ENCODE measurements around the gene SFTPB. TPM values are rescaled to one million over a fixed set of nuclear protein-coding genes. Genes with fewer than 3 reads are reported as not detected.
"Not testable (repeated sequence)": the region's sequence is repeated elsewhere in the genome, so short reads cannot be mapped to it uniquely, and the experiment has no call there.

SFTPB gene
- total RNA-seq, 2 donors from 2014 or later: not detected

DNA sequence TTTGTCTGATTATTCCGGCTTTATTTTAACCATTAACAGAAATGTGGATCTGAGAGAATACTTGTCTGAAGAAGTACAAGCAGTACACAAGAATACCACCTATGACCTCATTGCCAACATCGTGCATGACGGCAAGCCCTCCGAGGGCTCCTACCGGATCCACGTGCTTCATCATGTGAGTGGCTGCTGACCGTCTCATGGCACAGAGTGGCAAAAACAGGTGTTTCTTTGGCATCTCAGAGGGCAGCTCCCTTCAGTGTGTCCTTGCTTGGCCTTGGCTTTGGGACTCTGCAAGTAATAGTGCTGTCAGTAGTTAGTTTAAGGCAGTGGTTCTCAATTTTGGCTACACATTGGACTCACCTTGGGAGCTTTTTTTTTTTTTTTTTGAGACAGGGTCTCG lies 23.1 kb downstream of the SFTPB start:
- ATAC-seq (no peak), DNase-seq (no peak)
- intact Hi-C loops (cut with DNase I, micrococcal nuclease): no loop called here

DNA sequence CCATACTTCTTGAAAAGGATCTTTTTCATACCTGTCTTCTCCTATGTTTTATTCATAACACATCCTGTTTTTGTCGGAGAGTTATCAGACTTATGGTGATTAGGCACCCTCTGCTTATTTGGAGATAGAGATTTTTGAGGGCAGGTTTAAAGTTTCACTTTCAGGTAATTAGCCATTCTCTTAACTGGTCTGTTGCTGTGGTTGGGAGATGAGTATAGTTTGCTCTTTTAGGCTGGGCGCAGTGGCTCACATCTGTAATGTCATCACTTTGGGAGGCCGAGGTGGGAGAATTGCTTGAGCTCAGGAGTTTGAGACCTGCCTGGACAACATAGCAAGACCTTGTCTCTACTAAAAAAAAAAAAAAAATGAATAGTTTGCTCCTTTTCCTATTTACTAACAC lies 25.3 kb downstream of the SFTPB start:
- DNase-seq (no peak), ATAC-seq (no peak)
- intact Hi-C loops (cut with DNase I, micrococcal nuclease): no loop called here

DNA sequence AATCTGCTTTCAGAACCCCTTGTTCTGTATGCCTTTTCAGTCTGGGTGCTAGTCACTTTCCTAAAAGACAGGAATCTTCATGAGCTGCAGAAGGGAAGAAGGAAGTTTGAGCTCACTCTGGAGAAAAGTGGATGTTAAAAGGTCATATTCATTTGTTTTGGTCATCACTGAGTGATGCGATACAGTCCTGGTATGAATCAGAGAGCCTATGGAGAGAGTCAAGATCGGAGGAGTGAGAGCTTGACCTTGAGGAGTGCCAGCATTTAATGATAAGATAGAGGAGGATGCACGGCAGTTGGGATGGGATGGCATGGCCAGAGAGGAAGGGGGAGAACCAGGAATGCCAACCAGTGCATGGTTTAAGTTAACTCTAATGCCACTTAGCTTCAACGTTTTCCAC lies 32.4 kb downstream of the SFTPB start:
- no peak for DNase-seq
- intact Hi-C loops (cut with DNase I, micrococcal nuclease): no loop called here
- no peak for ATAC-seq

DNA sequence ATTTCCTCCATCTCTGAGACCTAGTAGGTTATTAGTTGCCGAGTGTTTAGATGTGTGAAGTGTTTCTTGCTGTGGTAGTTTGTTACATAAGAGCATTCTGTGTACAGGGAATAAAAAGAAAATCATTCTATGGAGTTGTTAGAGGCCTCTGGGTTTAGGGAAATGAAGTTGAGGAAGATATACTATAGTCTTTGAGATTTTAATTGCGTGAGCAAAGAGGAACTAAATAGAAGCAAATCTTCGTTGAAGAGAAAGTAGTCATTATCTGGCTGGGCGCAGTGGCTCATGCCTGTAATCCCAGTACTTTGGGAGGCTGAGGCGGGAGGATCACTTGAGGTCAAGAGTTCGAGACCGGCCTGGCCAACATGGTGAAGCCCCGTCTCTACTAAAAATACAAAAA lies 33.0 kb downstream of the SFTPB start:
- ATAC-seq: no peak
- intact Hi-C loops (cut with DNase I, micrococcal nuclease): no loop called here
- no peak for DNase-seq

DNA sequence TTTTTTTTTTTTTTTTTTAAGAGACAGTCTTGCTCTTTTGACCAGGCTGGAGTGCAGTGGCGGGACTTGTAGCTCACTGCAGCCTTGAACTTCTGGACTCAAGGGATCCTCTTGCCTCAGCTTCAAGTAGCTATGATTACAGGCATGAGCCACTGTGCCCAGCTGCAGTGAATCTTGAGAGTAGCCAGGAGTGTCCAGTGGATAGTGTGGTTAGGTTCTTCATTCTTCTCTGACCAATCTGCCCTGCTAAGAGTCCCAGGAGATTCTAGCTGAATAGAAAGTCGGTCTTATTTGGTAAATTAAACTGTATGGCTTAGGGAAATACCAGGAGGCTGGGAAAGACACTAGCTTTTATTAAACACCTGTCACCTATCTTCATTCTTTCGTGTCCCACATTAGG lies 36.7 kb downstream of the SFTPB start:
- intact Hi-C loops (cut with DNase I, micrococcal nuclease): no loop called here
- ATAC-seq (no peak), DNase-seq (no peak)

DNA sequence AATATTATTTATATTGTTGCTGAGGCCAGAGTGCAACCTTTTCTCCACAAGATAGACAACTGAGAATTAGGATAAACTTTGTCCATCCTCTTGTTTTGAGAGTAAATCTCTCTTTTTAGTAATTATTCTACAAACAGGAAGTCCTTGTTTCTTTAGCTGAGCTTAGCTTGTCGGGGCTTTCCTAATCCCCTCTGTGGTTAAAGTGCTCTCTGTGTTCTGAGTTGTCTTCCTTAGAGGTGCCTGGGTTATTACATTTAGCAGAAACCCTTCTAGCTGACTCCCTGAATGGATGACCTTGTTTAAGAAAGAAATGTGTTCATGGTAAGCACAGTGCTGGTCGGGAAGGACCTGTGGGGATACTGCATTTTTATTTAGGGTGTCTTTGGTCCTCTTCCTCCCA lies 39.3 kb downstream of the SFTPB start:
- intact Hi-C loops (cut with DNase I, micrococcal nuclease): no loop called here
- ATAC-seq (no peak), DNase-seq (no peak)

DNA sequence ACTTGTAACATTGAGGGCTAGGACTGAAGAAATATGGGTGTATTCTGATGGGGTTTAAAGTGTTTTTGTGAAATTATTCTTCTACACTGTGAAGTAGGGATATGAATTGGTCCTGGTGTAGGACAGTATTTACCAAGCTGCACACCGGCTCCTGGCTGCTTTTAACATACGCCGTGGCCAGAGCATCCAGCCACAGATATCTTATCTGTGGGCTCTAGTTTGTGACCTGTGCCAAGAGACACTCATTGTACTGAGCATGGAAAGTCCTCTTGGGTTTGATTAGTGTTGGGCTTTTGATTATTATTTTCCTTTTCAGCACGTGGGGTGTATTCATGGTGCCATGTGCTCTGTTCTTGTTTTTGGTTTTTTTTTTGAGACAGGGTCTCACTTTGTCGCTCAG lies 44.0 kb downstream of the SFTPB start:
- intact Hi-C loops (cut with DNase I, micrococcal nuclease): no loop called here
- ATAC-seq (no peak), DNase-seq (no peak)

DNA sequence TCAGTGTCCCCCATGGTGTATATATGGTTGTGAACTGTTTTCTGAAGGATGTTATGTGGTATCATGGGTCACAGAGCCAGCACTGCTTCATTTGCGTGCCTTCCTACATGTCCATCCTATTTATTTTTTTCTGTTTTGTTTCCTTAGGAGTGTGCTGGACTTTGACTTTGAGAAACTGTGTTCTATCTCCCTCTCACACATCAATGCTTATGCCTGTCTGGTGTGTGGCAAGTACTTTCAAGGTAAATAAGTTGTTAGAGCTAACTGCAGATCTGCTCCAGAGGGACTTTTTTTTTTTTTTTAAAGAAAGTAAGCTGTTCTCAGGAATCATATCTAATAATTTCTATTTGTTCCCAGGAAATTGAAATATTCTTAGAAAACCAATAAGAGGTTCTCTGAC lies 46.7 kb downstream of the SFTPB start:
- no peak for DNase-seq
- intact Hi-C loops (cut with DNase I, micrococcal nuclease): no loop called here
- ATAC-seq: peak; percentile 73

DNA sequence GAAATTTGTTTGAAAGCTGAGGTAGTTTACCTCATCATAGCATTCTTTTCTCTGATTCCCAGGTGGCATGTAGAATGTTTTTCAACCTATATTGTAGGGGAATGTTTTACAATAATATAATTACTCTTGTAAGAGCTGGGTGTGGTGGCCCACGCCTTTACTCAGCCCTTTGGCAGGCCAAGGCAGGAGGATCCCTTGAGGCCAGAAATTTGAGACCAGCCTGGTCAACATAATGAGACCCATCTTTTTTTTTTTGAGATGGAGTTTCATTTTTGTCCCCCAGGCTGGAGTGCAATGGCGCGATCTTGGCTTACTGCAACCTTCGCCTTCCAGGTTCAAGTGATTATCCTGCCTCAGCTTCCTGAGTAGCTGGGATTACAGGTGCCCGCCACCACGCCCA lies 48.4 kb downstream of the SFTPB start:
- DNase-seq (no peak), ATAC-seq (peak; percentile 37)
- intact Hi-C loops (cut with DNase I, micrococcal nuclease): no loop called here

DNA sequence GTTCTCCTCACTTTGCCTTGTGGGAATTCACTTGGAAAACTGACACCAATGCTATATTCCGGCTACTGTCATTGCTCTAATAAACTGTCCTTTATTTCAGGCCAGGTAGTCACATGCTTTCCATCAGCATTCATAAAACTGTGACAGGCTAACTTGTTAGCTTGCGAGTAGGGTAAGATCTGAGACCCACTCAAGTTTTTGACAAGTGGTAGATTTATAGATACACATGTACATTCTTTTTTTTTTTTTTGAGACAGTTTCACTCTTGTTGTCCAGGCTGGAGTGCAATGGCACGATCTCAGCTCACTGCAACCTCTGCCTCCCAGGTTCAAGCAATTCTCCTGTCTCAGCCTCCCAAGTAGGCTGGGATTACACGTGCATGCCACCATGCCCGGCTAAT lies 50.3 kb downstream of the SFTPB start:
- ATAC-seq; DNase-seq; intact Hi-C loops (cut with DNase I, micrococcal nuclease): not testable (repeated sequence)

DNA sequence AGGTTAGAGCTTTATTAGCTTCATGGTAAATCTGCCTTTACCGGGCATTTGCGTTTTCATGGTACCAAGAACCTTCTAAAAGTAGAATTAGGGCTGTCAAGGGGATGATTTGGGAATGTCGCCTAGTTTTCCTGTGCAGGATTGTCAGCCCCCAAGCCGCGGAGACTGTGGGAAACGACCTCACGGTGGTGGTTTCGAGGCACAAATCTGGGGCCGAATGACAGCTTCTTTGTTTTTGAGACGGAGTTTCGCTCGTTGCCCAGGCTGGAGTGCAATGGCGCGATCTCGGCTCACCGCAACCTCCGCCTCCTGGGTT lies 52.6 kb downstream of the SFTPB start:
- intact Hi-C loops (cut with DNase I, micrococcal nuclease): no loop called here
- DNase-seq: no peak

DNA sequence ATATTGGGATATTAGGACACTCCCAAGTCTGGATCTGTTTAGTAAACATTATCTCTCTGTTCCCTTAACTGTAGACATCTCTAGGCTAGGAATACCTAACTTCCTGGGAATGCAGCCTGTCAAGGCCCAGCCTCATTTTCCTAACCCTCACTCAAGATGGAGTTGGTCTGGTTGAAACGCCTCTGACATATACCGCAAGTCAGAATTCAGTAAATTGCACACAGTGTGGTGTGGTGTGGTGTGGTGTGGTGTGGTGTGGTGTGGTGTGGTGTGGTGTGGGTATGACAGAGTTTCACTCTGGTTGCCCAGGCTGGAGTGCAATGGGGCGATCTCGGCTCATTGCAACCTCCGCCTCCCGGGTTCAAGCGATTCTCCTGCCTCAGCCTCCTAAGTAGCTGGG lies 53.2 kb downstream of the SFTPB start:
- DNase-seq; ATAC-seq; intact Hi-C loops (cut with DNase I, micrococcal nuclease): not testable (repeated sequence)

More for the DNA sequence above, 52.6 kb downstream of the SFTPB start:
- no peak for ATAC-seq

DNA sequence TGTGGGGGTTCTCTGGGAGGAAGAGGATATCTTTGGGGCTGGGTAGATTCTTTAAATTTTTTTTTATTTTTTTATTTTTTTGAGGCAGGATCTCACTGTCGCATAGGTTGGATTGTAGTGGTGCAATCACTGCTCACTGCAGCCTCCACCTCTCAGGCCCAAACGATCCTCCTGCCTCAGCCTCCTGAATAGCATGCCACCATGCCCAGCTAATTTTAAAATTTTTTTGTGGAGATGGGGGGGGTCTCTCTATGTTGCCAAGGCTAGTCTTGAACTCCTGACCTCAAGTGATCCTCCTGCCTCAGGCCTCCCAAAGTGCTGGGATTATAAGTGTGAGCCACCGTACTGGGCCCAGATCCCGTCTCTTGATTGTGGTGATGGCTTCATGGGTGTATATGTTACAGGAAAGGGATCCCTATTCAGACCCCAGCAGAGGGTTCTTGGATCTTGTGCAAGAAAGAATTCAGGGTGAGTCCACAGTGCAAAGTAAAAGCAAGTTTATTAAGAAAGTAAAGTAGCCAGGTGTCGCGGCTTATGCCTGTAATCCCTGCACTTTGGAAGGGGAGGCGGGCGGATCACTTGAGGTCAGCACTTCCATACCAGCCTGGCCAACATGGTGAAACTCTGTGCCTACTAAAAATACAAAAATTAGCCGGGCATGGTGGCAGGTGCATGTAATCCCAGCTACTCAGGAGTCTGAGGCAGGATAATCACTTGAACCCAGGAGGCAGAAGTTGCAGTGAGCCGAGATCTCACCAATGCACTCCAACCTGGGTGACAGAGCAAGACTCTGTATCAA lies 54.1 kb downstream of the SFTPB start:
- ATAC-seq (no peak), DNase-seq (no peak)
- intact Hi-C loops (cut with DNase I, micrococcal nuclease): no loop called here

DNA sequence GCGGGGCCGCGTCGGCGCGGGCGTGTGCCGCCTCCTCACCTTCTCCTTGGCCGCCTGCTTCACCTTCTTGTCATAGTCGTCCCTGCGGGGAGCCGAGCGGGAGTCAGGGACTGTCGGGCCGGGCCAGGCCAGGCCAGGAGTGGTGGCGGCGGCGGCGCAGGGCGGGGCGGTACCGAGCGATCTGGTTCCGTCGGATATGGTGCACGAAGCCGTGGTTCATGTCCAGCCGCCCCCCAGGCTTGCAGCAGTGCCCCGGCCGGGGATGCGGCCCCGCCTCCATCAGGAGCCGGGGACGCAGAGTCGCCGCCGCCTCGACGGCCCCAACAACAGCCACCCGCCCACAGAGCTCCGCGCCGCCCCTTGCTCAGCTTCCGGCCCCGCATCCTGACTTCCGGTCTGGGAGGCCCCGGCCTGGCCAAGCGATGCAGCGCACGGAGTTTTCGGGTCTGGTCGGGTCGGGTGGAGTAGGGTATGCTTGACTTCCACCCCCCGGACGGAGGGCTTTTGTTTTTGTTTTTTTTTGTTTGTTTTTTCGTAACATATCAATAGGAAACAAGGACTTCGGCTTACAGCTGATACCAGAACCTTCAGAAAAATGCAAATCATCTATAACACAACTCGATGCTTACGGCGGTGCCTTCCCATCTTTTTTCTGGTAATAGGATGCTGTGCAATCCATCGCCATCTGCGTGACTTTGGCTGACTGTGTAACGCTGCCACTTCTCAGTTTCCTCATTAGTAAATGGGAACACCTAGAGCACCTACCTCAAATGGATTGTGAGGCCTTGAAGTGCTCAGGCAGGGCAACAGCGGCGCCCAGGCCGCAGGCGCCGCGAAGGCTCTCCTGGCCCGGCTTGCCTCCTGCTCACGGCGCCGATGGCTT lies 56.1 kb downstream of the SFTPB start, which contains the start of gene C2orf68:
Gene C2orf68 (minus strand): TSS at position 362 of the 883 bp plus-strand sequence. CDS start 82 bp downstream, at position 280.
- intact Hi-C loops (cut with DNase I, micrococcal nuclease): no loop called here
- ATAC-seq (peak; percentile 81), DNase-seq (peak; percentile 93 to 94)

DNA sequence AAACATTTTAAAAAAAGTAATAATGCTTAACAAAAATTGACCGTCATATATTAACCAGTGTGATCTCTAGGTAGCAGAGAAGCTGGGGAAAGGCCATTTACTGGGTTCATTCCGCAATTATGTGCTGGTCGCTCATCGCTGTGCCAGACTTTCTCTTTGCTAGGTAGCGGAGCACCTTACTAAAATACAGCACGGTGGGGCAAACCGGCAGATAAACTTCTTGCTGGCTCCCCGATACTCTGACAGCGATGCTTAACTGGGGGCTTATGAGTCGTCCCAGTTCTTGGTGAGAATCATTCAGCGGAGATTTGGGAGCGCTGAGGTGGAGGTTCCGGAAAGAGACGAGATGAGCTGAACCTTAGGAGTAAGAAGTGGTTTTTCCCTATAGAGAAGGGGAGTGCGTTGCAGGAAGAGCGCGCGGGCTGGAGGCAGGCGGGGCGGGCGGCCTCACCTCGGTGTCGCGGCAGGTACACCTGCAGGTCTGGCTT lies 56.7 kb downstream of the SFTPB start:
- no peak for DNase-seq
- ATAC-seq: peak; percentile 54
- intact Hi-C loops (cut with DNase I, micrococcal nuclease): no loop called here

Other genes with a start within 250 kb of the SFTPB start
- gene SH2D6, start 249.5 kb downstream of the SFTPB start, total RNA-seq: 1 to 10 TPM; 4.7 to 6.3 TPM
- 100 to 1,000 TPM; 147 to 173 TPM for gene MAT2A, start 129.0 kb downstream of the SFTPB start, total RNA-seq
- 10 to 100 TPM; 25.1 to 27.8 TPM for gene GGCX, start 106.7 kb downstream of the SFTPB start, total RNA-seq
- 100 to 1,000 TPM; 268 to 282 TPM for gene VAMP8, start 90.6 kb downstream of the SFTPB start, total RNA-seq
- gene VAMP5, start 83.8 kb downstream of the SFTPB start, total RNA-seq: 10 to 100 TPM; 20.1 to 20.4 TPM
- gene RNF181, start 72.5 kb downstream of the SFTPB start, total RNA-seq: 10 to 100 TPM; 78.8 to 84.2 TPM
- gene TMEM150A, start 65.5 kb downstream of the SFTPB start, total RNA-seq: 10 to 100 TPM in 1 of 2 donors, 1 to 10 TPM in 1; 10.0 to 10.8 TPM
- 10 to 100 TPM; 36.1 to 44.7 TPM for gene C2orf68, start 56.1 kb downstream of the SFTPB start, total RNA-seq
- gene USP39, start 52.0 kb downstream of the SFTPB start, total RNA-seq: 10 to 100 TPM; 37.2 TPM
- 10 to 100 TPM in 1 of 2 donors, 1 to 10 TPM in 1; 1.4 to 11.8 TPM for gene GNLY, start 26.2 kb upstream of the SFTPB start, total RNA-seq
- 1 to 10 TPM; 3.4 to 4.6 TPM for gene ATOH8, start 85.8 kb upstream of the SFTPB start, total RNA-seq
- 1 to 10 TPM; 2.9 to 8.7 TPM for gene ST3GAL5, start 220.8 kb upstream of the SFTPB start, total RNA-seq